ENCODE results near the gene VWA5B2.
A peak's percentile ranks its signal among the peaks of the same experiment; 100 is the strongest.

Gene VWA5B2

DNA sequence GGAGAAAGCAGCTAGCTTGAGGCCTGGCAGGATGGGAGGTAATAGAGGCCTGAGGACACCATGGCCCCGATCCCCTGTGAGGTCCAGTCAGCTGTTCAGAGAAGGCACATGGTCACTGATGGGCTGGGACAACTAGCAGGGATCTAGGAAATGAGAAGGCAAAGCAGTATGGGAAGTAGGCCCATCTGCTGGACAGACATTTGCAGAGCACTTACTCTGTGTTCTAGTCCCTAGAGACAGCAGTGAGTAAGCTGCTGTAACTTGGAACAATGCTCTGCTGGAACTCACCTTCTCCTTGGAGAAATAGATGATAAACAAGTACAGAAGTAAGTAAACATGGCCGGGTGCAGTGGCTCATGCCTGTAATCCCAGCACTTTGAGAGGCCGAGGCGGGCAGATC lies 53.6 kb downstream of the VWA5B2 start:
- DNase-seq: no peak

DNA sequence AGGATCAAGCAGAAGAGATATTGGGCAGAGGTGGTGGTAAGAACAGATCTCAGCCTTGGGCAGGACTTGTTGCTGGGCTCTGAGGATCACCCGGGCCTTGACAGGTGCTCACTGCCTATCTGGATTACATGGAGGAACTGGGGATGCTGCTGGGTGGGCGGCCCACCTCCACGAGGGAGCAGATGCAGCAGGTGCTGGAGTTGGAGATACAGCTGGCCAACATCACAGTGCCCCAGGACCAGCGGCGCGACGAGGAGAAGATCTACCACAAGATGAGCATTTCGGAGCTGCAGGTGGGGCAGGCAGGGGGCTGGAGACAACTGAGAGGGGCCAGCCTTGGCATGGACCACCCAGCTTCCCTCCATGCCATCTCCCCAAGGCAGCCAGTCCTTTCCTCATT lies 54.3 kb downstream of the VWA5B2 start:
- DNase-seq: no peak

DNA sequence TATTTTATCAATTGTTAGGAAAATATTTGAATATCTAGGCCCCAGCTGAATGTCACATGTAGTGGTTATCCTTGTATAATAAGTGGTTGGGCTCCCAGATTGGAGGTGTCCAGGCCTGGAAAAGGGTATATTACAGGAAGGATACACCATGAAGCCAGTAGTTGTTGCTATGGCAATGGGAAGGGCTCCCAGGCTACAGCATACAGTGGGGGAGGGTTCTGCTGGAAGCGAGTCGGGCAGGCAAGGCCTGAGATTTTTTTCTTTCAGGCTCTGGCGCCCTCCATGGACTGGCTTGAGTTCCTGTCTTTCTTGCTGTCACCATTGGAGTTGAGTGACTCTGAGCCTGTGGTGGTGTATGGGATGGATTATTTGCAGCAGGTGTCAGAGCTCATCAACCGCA lies 55.3 kb downstream of the VWA5B2 start:
- DNase-seq: peak; percentile 67

DNA sequence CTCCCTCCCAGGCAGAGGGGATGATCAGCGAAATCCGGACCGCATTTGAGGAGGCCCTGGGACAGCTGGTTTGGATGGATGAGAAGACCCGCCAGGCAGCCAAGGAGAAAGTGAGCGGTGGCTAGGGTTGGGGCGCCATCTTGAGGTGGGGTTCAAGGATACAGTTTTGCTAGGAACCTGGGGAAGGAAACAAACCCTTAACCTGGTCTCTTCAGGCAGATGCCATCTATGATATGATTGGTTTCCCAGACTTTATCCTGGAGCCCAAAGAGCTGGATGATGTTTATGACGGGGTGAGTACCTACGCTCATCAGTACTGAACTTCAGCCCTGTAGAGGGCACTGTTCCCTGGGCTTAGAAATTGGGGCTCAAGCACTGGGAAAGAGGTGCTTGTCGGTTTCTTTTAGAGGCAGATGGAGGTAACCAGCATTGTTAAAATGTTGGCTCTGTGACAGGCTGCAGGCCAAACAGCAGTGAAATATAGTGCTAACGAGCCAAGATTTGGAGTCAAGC lies 60.1 kb downstream of the VWA5B2 start:
- peak; percentile 70 for DNase-seq

DNA sequence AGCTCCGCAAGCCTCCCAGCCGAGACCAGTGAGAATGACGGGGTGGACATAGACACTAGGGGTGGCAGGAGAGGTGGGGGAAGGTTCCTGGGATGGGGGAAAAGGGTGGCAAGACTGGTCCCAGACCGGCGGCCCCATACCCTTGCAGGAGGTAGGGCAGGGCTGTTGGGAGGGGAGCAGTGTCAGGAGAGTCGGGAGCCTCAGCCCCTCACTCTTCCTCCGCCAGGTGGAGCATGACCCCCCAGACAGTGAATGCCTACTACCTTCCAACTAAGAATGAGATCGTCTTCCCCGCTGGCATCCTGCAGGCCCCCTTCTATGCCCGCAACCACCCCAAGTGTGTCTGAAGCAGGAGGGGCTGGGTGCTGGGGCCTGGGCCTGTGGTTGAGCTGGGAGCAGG lies 60.9 kb downstream of the VWA5B2 start:
- no peak for DNase-seq

DNA sequence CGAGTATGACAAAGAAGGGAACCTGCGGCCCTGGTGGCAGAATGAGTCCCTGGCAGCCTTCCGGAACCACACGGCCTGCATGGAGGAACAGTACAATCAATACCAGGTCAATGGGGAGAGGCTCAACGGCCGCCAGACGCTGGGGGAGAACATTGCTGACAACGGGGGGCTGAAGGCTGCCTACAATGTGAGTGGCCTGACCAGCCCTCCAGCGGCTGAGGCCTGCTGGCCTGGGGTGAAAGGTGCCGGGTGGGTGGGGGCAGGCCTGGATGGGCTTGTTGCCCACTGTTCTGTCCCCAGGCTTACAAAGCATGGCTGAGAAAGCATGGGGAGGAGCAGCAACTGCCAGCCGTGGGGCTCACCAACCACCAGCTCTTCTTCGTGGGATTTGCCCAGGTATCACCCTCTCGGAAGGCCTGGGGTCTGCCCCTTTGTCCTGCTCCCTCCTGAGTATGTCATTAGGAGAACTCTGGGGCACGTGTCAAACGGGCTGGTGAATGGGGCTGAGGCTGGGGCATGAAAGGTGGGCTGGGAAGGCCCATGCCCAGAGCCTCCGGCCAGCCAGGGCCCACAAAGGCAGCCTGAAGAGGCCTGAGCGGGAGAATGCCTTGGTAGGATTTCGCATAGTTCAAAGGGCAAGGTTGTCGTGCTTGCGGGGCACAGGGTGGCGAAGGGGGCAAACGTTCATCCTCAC lies 61.8 kb downstream of the VWA5B2 start:
- no peak for DNase-seq

All from hematopoietic multipotent progenitor cell treated with erythropoietin and hydrocortisone succinate and interleukin-3 and kit ligand, for 8 days (in vitro differentiated cells).